IMR-90 (cell line): ENCODE measurements around the gene ATG9B. TPM values are rescaled to one million over a fixed set of nuclear protein-coding genes. Genes with fewer than 3 reads are reported as not detected.

Experiments used
- ATAC-seq: fragments of 200-7000 bp; cut with Tn5 transposase; 2 replicates; pipeline ENCODE4 v1.9.1; 2020; ENCODE audit warnings: low read depth, mild to moderate bottlenecking, moderate library complexity
- BruUV-seq: library from RNA; stranded (reverse); fragments of 400-500 nt; replicated peaks from 2 replicates; lab custom pipeline; 2021; lab: Mats Ljungman, UMichigan
- CTCF ChIA-PET: fragments of 300-600 bp; formaldehyde crosslinking; extraction: SDS; loops from one replicate; lab custom pipeline; 2021; ENCODE audit warnings: antibody characterized with exemption; lab: Yijun Ruan, JAX
- POLR2A ChIA-PET: fragments of 300-600 bp; sonication (Branson Sonifier 250); formaldehyde crosslinking; loops from one replicate; lab custom pipeline; 2022; ENCODE audit warnings: antibody characterized with exemption; ENCODE audit not compliant: unreplicated experiment; lab: Charles Lee
- DNase-seq: peaks from one replicate; pipeline ENCODE4 v3.0.0; 2013
- H2AFZ ChIP-seq: replicated peaks from 2 replicates; pipeline ENCODE3; 2013; ENCODE audit warnings: low read length, mild to moderate bottlenecking; ENCODE audit not compliant: poor library complexity
- H2AK5ac ChIP-seq: 2 replicates; pipeline ENCODE4 v1.6.1; 2013; ENCODE audit warnings: low read depth, low read length, inconsistent platforms
- H2AK9ac ChIP-seq: replicated peaks from 2 replicates; pipeline ENCODE3; 2013; ENCODE audit warnings: mild to moderate bottlenecking, low read depth, low read length, moderate library complexity; ENCODE audit not compliant: poor library complexity
- H2BK120ac ChIP-seq: 2 replicates; pipeline ENCODE4 v1.6.1; 2013; ENCODE audit warnings: low read depth, low read length, inconsistent platforms
- H2BK15ac ChIP-seq: 3 replicates; pipeline ENCODE4 v1.6.1; 2013; ENCODE audit warnings: low read depth, low read length, inconsistent platforms
- H2BK20ac ChIP-seq: 2 replicates; pipeline ENCODE4 v1.6.1; 2013; ENCODE audit warnings: low read depth, mild to moderate bottlenecking, inconsistent platforms, low read length, moderate library complexity
- H2BK5ac ChIP-seq: 2 replicates; pipeline ENCODE4 v1.6.1; 2013; ENCODE audit warnings: mild to moderate bottlenecking, low read depth, low read length, inconsistent platforms; ENCODE audit not compliant: poor library complexity, severe bottlenecking
- H3K14ac ChIP-seq: replicated peaks from 2 replicates; pipeline ENCODE4 v1.6.1; 2013; ENCODE audit warnings: low read depth, low read length, inconsistent platforms
- H3K18ac ChIP-seq: 2 replicates; pipeline ENCODE4 v1.6.1; 2013; ENCODE audit warnings: low read depth, low read length, control low read depth
- H3K23ac ChIP-seq: 2 replicates; pipeline ENCODE4 v1.6.1; 2013; ENCODE audit warnings: low read depth, low read length, inconsistent platforms
- H3K27ac ChIP-seq: 2 replicates; pipeline ENCODE4 v1.5.1; 2013; ENCODE audit warnings: mild to moderate bottlenecking, control low read depth, low read length; ENCODE audit not compliant: insufficient read depth
- H3K27me3 ChIP-seq: 2 replicates; pipeline ENCODE4 v1.6.1; 2013; ENCODE audit warnings: low read length; ENCODE audit not compliant: control insufficient read depth, insufficient read depth
- H3K36me3 ChIP-seq: 2 replicates; pipeline ENCODE4 v1.6.1; 2013; ENCODE audit warnings: low read length, mixed read lengths; ENCODE audit not compliant: control insufficient read depth, insufficient read depth
- H3K4ac ChIP-seq: 2 replicates; pipeline ENCODE4 v1.6.1; 2013; ENCODE audit warnings: low read depth, low read length, inconsistent platforms
- H3K4me1 ChIP-seq: 2 replicates; pipeline ENCODE4 v1.6.1; 2013; ENCODE audit warnings: low read length, mixed read lengths; ENCODE audit not compliant: control insufficient read depth, insufficient read depth
- H3K4me2 ChIP-seq: 2 replicates; pipeline ENCODE4 v1.6.1; 2013; ENCODE audit warnings: low read depth, mild to moderate bottlenecking, control low read depth, low read length, moderate library complexity
- H3K4me3 ChIP-seq: 2 replicates; pipeline ENCODE4 v1.5.1; 2013; ENCODE audit warnings: low read depth, mild to moderate bottlenecking, control low read depth, low read length, moderate library complexity; ENCODE audit not compliant: insufficient read depth
- H3K56ac ChIP-seq: 2 replicates; pipeline ENCODE4 v1.6.1; 2013; ENCODE audit warnings: low read length, inconsistent platforms; ENCODE audit not compliant: insufficient read depth; ENCODE audit errors: extremely low read depth
- H3K79me1 ChIP-seq, 2 experiments: 2 replicates each; pipeline ENCODE4 v1.6.1; 2013; ENCODE audit warnings: low read length in 2 of 2, inconsistent platforms in 1 of 2, low read depth in 1 of 2
- H3K9ac ChIP-seq: 2 replicates; pipeline ENCODE4 v1.6.1; 2013; ENCODE audit warnings: low read depth, low read length, control low read depth
- H3K9me1 ChIP-seq: 2 replicates; pipeline ENCODE4 v1.6.1; 2013; ENCODE audit warnings: low read length, inconsistent platforms; ENCODE audit not compliant: insufficient read depth
- H3K9me3 ChIP-seq: 2 replicates; pipeline ENCODE4 v1.6.1; 2013; ENCODE audit warnings: low read length; ENCODE audit not compliant: control insufficient read depth, insufficient read depth
- H4K20me1 ChIP-seq: 2 replicates; pipeline ENCODE4 v1.6.1; 2013; ENCODE audit warnings: low read length, inconsistent platforms; ENCODE audit not compliant: insufficient read depth
- H4K5ac ChIP-seq: 2 replicates; pipeline ENCODE4 v1.6.1; 2013; ENCODE audit warnings: mild to moderate bottlenecking, low read depth, low read length, control low read depth
- H4K8ac ChIP-seq, 2 experiments: 2 replicates each; pipeline ENCODE4 v1.6.1; 2013; ENCODE audit warnings: low read depth in 2 of 2, low read length in 2 of 2, control low read depth in 1 of 2, inconsistent platforms in 1 of 2
- H4K91ac ChIP-seq: 2 replicates; pipeline ENCODE4 v1.6.1; 2013; ENCODE audit warnings: low read depth, low read length, inconsistent platforms; ENCODE audit not compliant: insufficient read depth
- BHLHE40 ChIP-seq: fragments of 150-350 bp; IDR thresholded peaks from 2 replicates; pipeline ENCODE4 v1.6.1; 2016; ENCODE audit warnings: mild to moderate bottlenecking, low read depth, low read length
- CEBPB ChIP-seq: IDR thresholded peaks from 2 replicates; pipeline ENCODE4 v1.6.1; 2012; ENCODE audit warnings: low read depth, low read length, improper control_type of control experiment
- CHD1 ChIP-seq: IDR thresholded peaks from 2 replicates; pipeline ENCODE4 v1.6.1; 2012; ENCODE audit warnings: low read depth, low read length, improper control_type of control experiment
- ELK1 ChIP-seq: fragments of 150-350 bp; IDR thresholded peaks from 2 replicates; pipeline ENCODE4 v1.6.1; 2016; ENCODE audit warnings: low read depth, mild to moderate bottlenecking, low read length, moderate library complexity, borderline replicate concordance
- FOS ChIP-seq: fragments of 150-350 bp; IDR thresholded peaks from 2 replicates; pipeline ENCODE4 v1.6.1; 2016; ENCODE audit warnings: low read depth, low read length
- MAFK ChIP-seq: IDR thresholded peaks from 2 replicates; pipeline ENCODE4 v1.6.1; 2012; ENCODE audit warnings: low read depth, low read length, improper control_type of control experiment
- MAZ ChIP-seq: IDR thresholded peaks from 2 replicates; pipeline ENCODE4 v1.6.1; 2012; ENCODE audit warnings: low read depth, mild to moderate bottlenecking, low read length, improper control_type of control experiment, moderate library complexity, borderline replicate concordance
- NFE2L2 ChIP-seq: fragments of 150-350 bp; IDR thresholded peaks from 2 replicates; pipeline ENCODE4 v1.6.1; 2016; ENCODE audit warnings: low read depth, mild to moderate bottlenecking, low read length
- POLR2A ChIP-seq: IDR thresholded peaks from 2 replicates; pipeline ENCODE4 v1.6.1; 2012; ENCODE audit warnings: mild to moderate bottlenecking, low read depth, low read length
- RCOR1 ChIP-seq: IDR thresholded peaks from 2 replicates; pipeline ENCODE4 v1.6.1; 2012; ENCODE audit warnings: mild to moderate bottlenecking, low read length, improper control_type of control experiment; ENCODE audit not compliant: insufficient replicate concordance
- RFX5 ChIP-seq: IDR thresholded peaks from 2 replicates; pipeline ENCODE4 v1.8.0; 2012; ENCODE audit warnings: low read depth, mild to moderate bottlenecking, low read length, moderate library complexity
- SMC3 ChIP-seq: fragments of 150-350 bp; IDR thresholded peaks from 2 replicates; pipeline ENCODE4 v1.6.1; 2016; ENCODE audit warnings: low read depth, mild to moderate bottlenecking, antibody characterized with exemption, low read length, moderate library complexity
- WGBS, 2 experiments: methylation state at CpG; one replicate each; pipeline versions ENCODE4 v1.1.5 to v1.1.7; 2013; ENCODE audit warnings: missing lambda C conversion rate in 2 of 2; ENCODE audit not compliant: insufficient read length in 1 of 2; ENCODE audit errors: extremely low coverage in 2 of 2; 5-methylcytosine and 5-hydroxymethylcytosine counted together
- dilution Hi-C: fragments of 300-500 bp; cut with HindIII; formaldehyde crosslinking; loops from one replicate; pipeline ENCODE4 v1.14.3; 2018; ENCODE audit warnings: low sequenced_read_pairs; ENCODE audit not compliant: unreplicated experiment
- in situ Hi-C: fragments of 300-500 bp; cut with MboI; formaldehyde crosslinking; loops from 3 replicates; pipeline ENCODE4 v1.14.3; 2019; ENCODE audit warnings: low sequenced_read_pairs, inconsistent platforms, mixed read lengths
- intact Hi-C: fragments of 100-400 bp; cut with micrococcal nuclease; formaldehyde crosslinking; loops from 2 replicates; pipeline ENCODE4 v1.10.0; 2022
- polyA plus RNA-seq, 3 experiments: library from polyadenylated mRNA; depleted of rRNA; stranded (reverse); fragments of >200 nt; gene quantifications; 2 replicates each; pipeline ENCODE4 v1.2.3, GENCODE V29; 2012; ENCODE audit warnings: low replicate concordance in 1 of 3
- total RNA-seq: library from RNA; depleted of rRNA; stranded (reverse); fragments of >200 nt; gene quantifications from 2 replicates; pipeline ENCODE4 v1.2.3, GENCODE V29; 2012

Gene ATG9B
- total and polyA plus RNA-seq, 2 of the 4 experiments (the other 2 are of a cell fraction) = 0.18 to 0.91 TPM

GRCh38 chr7:151008143-151008510 is 16.2 kb downstream of the ATG9B start:
- Histone ChIP-seq H3K18ac (no peak overlapping the region), H3K56ac (no peak overlapping the region), H3K27me3 (peaks cover 15% of the 10 kb centered on the region), H3K14ac (no peak overlapping the region), H2BK20ac (no peak overlapping the region), H3K9me3 (no peaks in the 10 kb centered on the region), H4K20me1 (no peaks in the 10 kb centered on the region), H3K79me1 (no peaks in the 10 kb centered on the region), H3K27ac (no peak overlapping the region), H3K9ac (no peak overlapping the region), H2BK5ac (no peak overlapping the region), H3K4me3 (no peak overlapping the region), H3K23ac (no peak overlapping the region), H3K4me1 (peaks cover 9% of the 10 kb centered on the region; the same call in 1 of the 2 replicates), H2AK5ac (no peak overlapping the region), H3K4me2 (no peak overlapping the region), H3K9me1 (no peaks in the 10 kb centered on the region), H4K8ac (no peak overlapping the region), H4K91ac (no peak overlapping the region), H4K5ac (no peak overlapping the region), H2BK15ac (no peak overlapping the region), H2AFZ (no peak overlapping the region), H2BK120ac (no peak overlapping the region), H3K4ac (no peak overlapping the region), H3K36me3 (no peaks in the 10 kb centered on the region), H2AK9ac (no peak overlapping the region)
- 41% methylated on average over 2 of the region's 11 CpGs; no CpG with 5 or more reads in 1 of the 2 experiments for WGBS, 2 experiments
- BruUV-seq = no TSS peak
- POLR2A ChIA-PET = no interaction called here
- no peak for ATAC-seq
- in situ Hi-C loops = no loop called here
- no peak for DNase-seq
- intact Hi-C loops = no loop called here
- dilution Hi-C loops = no loop called here
- no peak for TF ChIP-seq CEBPB
- TF ChIP-seq RCOR1 = no peak
- no peak for TF ChIP-seq FOS
- no peak for TF ChIP-seq POLR2A
- no peak for TF ChIP-seq ELK1
- no peak for TF ChIP-seq MAFK
- TF ChIP-seq RFX5 = no peak
- TF ChIP-seq MAZ = no peak
- TF ChIP-seq SMC3 = no peak
- no peak for TF ChIP-seq CHD1
- TF ChIP-seq BHLHE40 = no peak
- TF ChIP-seq NFE2L2 = no peak
- CTCF ChIA-PET = interaction anchor here (1.0 to 1.4 kb wide), 2 partner anchors 10 to 28 kb away, joined by 3 to 4 read pairs; no protein-coding TSS in a partner anchor
